ENCODE results near the gene ZMYM4. TPM values are rescaled to one million over a fixed set of nuclear protein-coding genes. Genes with fewer than 3 reads are reported as not detected.

ZMYM4 gene
- total and polyA plus RNA-seq, 4 donors = 9.0 to 63.8 (median 21.7) TPM

GRCh38 chr1:35437200-35437599, 168.7 kb downstream of the ZMYM4 start:
- H3K4me1 ChIP-seq (ENCODE audit: control insufficient read depth in 5 of 5, insufficient read depth in 5 of 5, low read length in 5 of 5) = no peaks in the 10 kb centered on the region
- no peak overlapping the region for H3K9ac ChIP-seq (ENCODE audit: insufficient read depth in 1 of 2, low read length in 2 of 2)
- no peak overlapping the region for H3K27ac ChIP-seq (ENCODE audit: low read depth in 1 of 2, low read length in 1 of 2)
- peaks cover 11 to 63% (median 41%) of the 10 kb centered on the region in 4 donors for H3K36me3 ChIP-seq (ENCODE audit: control insufficient read depth in 4 of 4, insufficient read depth in 4 of 4, low read length in 4 of 4)
- WGBS, 2 donors = 97% methylated on average over 9 of the region's 9 CpGs
- DNase-seq (no peak), ATAC-seq (ENCODE audit: insufficient read depth, low FRiP score) (no peak)
- no peaks in the 10 kb centered on the region for H3K9me3 ChIP-seq (ENCODE audit: control insufficient read depth in 4 of 4, insufficient read depth in 3 of 4, low read length in 3 of 4)
- TF ChIP-seq CTCF (IDR thresholded peaks at IDR 0.05; ENCODE audit: control extremely low read depth, extremely low read depth) = no peak
- no peaks in the 10 kb centered on the region for H3K27me3 ChIP-seq (ENCODE audit: control insufficient read depth in 3 of 3, insufficient read depth in 3 of 3, low read length in 2 of 3)
- no peak overlapping the region for H3K4me3 ChIP-seq

- Histone ChIP-seq H3K27ac (ENCODE audit: low read depth in 1 of 2, low read length in 1 of 2) (no peak overlapping the region), H3K9me3 (ENCODE audit: control insufficient read depth in 4 of 4, insufficient read depth in 3 of 4, low read length in 3 of 4) (no peaks in the 10 kb centered on the region), H3K27me3 (ENCODE audit: control insufficient read depth in 3 of 3, insufficient read depth in 3 of 3, low read length in 2 of 3) (no peaks in the 10 kb centered on the region), H3K9ac (ENCODE audit: insufficient read depth in 1 of 2, low read length in 2 of 2) (no peak overlapping the region), H3K4me3 (no peak overlapping the region), H3K36me3 (ENCODE audit: control insufficient read depth in 4 of 4, insufficient read depth in 4 of 4, low read length in 4 of 4) (peaks cover 11 to 64% (median 51%) of the 10 kb centered on the region in 4 donors), H3K4me1 (ENCODE audit: control insufficient read depth in 5 of 5, insufficient read depth in 5 of 5, low read length in 5 of 5) (no peaks in the 10 kb centered on the region)
- WGBS, 2 donors = 93 to 95% methylated on average over 1 of the region's 1 CpG
- DNase-seq (no peak), ATAC-seq (ENCODE audit: insufficient read depth, low FRiP score) (no peak)
- TF ChIP-seq CTCF (IDR thresholded peaks at IDR 0.05; ENCODE audit: control extremely low read depth, extremely low read depth) = no peak
Measured at GRCh38 chr1:35439626-35440025, 171.1 kb downstream of the ZMYM4 start.

- H3K36me3 ChIP-seq (ENCODE audit: control insufficient read depth in 4 of 4, insufficient read depth in 4 of 4, low read length in 4 of 4) = peaks cover 12 to 51% (median 40%) of the 10 kb centered on the region in 4 donors
- ATAC-seq (ENCODE audit: insufficient read depth, low FRiP score) (no peak), DNase-seq (no peak)
- no peaks in the 10 kb centered on the region for H3K9me3 ChIP-seq (ENCODE audit: control insufficient read depth in 4 of 4, insufficient read depth in 3 of 4, low read length in 3 of 4)
- no peak for TF ChIP-seq CTCF (IDR thresholded peaks at IDR 0.05; ENCODE audit: control extremely low read depth, extremely low read depth)
- no peaks in the 10 kb centered on the region for H3K4me1 ChIP-seq (ENCODE audit: control insufficient read depth in 5 of 5, insufficient read depth in 5 of 5, low read length in 5 of 5)
- WGBS, 2 donors = 93% methylated on average over 8 of the region's 8 CpGs
- H3K9ac ChIP-seq (ENCODE audit: insufficient read depth in 1 of 2, low read length in 2 of 2) = no peak overlapping the region
- no peaks in the 10 kb centered on the region for H3K27me3 ChIP-seq (ENCODE audit: control insufficient read depth in 3 of 3, insufficient read depth in 3 of 3, low read length in 2 of 3)
- H3K4me3 ChIP-seq = no peak overlapping the region
- H3K27ac ChIP-seq (ENCODE audit: low read depth in 1 of 2, low read length in 1 of 2) = no peak overlapping the region
Measured at GRCh38 chr1:35441926-35442579, 173.5 kb downstream of the ZMYM4 start.

- TF ChIP-seq CTCF (IDR thresholded peaks at IDR 0.05; ENCODE audit: control extremely low read depth, extremely low read depth) = no peak
- H3K27me3 ChIP-seq (ENCODE audit: control insufficient read depth in 3 of 3, insufficient read depth in 3 of 3, low read length in 2 of 3) = no peaks in the 10 kb centered on the region
- no peak for DNase-seq
- H3K9ac ChIP-seq (ENCODE audit: insufficient read depth in 1 of 2, low read length in 2 of 2) = no peak overlapping the region
- H3K4me3 ChIP-seq = no peak overlapping the region
- no peaks in the 10 kb centered on the region for H3K9me3 ChIP-seq (ENCODE audit: control insufficient read depth in 4 of 4, insufficient read depth in 3 of 4, low read length in 3 of 4)
- no peak for ATAC-seq (ENCODE audit: insufficient read depth, low FRiP score)
- no peaks in the 10 kb centered on the region for H3K4me1 ChIP-seq (ENCODE audit: control insufficient read depth in 5 of 5, insufficient read depth in 5 of 5, low read length in 5 of 5)
- H3K36me3 ChIP-seq (ENCODE audit: control insufficient read depth in 4 of 4, insufficient read depth in 4 of 4, low read length in 4 of 4) = peaks cover 13 to 57% (median 35%) of the 10 kb centered on the region in 4 donors
- no peak overlapping the region for H3K27ac ChIP-seq (ENCODE audit: low read depth in 1 of 2, low read length in 1 of 2)
- 32 to 67% methylated on average over 4 of the region's 4 CpGs for WGBS, 2 donors
Measured at GRCh38 chr1:35442734-35443133, 174.2 kb downstream of the ZMYM4 start.
